Spleen (tissue), 11 donors: ENCODE data around the gene OR5C1. TPM values are rescaled to one million over a fixed set of nuclear protein-coding genes. Genes with fewer than 3 reads are reported as not detected.
"Not testable (repeated sequence)": the region's sequence is repeated elsewhere in the genome, so short reads cannot be mapped to it uniquely, and the experiment has no call there.

Experiments
- DNase-seq: peaks from one replicate; pipeline ENCODE4 v3.0.0-alpha.2; 2020
- H3K27ac ChIP-seq, 8 donors: fragments of 200-600 bp; sonication (generic) in 7 of 8; 1 replicate in 4 of 8; 2 replicates in 4 of 8; pipeline versions ENCODE4 v1.5.0 to v1.8.0; 2016 to 2021; ENCODE audit warnings: inconsistent platforms in 4 of 8, mild to moderate bottlenecking in 4 of 8, moderate library complexity in 1 of 8
- H3K27me3 ChIP-seq, 7 donors: fragments of 200-600 bp; sonication (generic) in 6 of 7; replicated peaks in 1 of 7; 1 replicate in 4 of 7; 2 replicates in 3 of 7; pipeline versions ENCODE4 v1.5.0 to v1.8.0; 2016 to 2021; ENCODE audit warnings: inconsistent platforms in 3 of 7, mild to moderate bottlenecking in 1 of 7
- H3K36me3 ChIP-seq, 6 donors: fragments of 200-600 bp; sonication (generic) in 5 of 6; 1 replicate in 4 of 6; 2 replicates in 2 of 6; pipeline versions ENCODE4 v1.5.0 to v1.8.0; 2016 to 2021; ENCODE audit warnings: inconsistent platforms in 2 of 6
- H3K4me1 ChIP-seq, 6 donors: fragments of 200-600 bp; sonication (generic) in 5 of 6; 1 replicate in 3 of 6; 2 replicates in 3 of 6; pipeline versions ENCODE4 v1.5.0 to v1.8.0; 2016 to 2021; ENCODE audit warnings: inconsistent platforms in 3 of 6
- H3K4me3 ChIP-seq, 8 donors: fragments of 200-600 bp; sonication (generic) in 7 of 8; 1 replicate in 4 of 8; 2 replicates in 4 of 8; pipeline versions ENCODE4 v1.5.0 to v1.8.0; 2016 to 2021; ENCODE audit warnings: inconsistent platforms in 4 of 8, mild to moderate bottlenecking in 4 of 8, moderate library complexity in 2 of 8
- H3K9me3 ChIP-seq, 8 donors: fragments of 200-600 bp; sonication (generic) in 7 of 8; 1 replicate in 4 of 8; 2 replicates in 4 of 8; pipeline versions ENCODE4 v1.5.0 to v1.8.0; 2016 to 2021; ENCODE audit warnings: inconsistent platforms in 4 of 8
- CTCF ChIP-seq, 11 experiments: fragments of 200-600 bp in 7 of 11; fragments of 450-650 bp in 4 of 11; sonication (generic) in 4 of 11; IDR thresholded peaks in 8 of 11; conservative IDR thresholded peaks in 3 of 11; 1 replicate in 7 of 11; 2 replicates in 4 of 11; pipeline versions ENCODE4 v1.4.0 to v1.8.0; 2016 to 2021; ENCODE audit warnings: antibody characterized with exemption in 11 of 11, inconsistent platforms in 4 of 11, mild to moderate bottlenecking in 1 of 11
- POLR2A ChIP-seq, 3 donors: fragments of 450-650 bp; IDR thresholded peaks; one replicate each; pipeline ENCODE4 v1.5.1; 2017; ENCODE audit warnings: antibody characterized with exemption in 3 of 3, mild to moderate bottlenecking in 1 of 3
- POLR2AphosphoS5 ChIP-seq, 3 donors: sonication (generic); formaldehyde crosslinking; IDR thresholded peaks; one replicate each; pipeline ENCODE4 v1.5.1; 2017; ENCODE audit warnings: antibody characterized with exemption in 3 of 3
- WGBS, 5 donors: extraction: QIAGEN DNeasy Blood & Tissue Kit in 3 of 5; methylation state at CpG; one replicate each; pipeline versions ENCODE4 v1.1.5 to v1.1.7; 2013 to 2018; 5-methylcytosine and 5-hydroxymethylcytosine counted together
- intact Hi-C: fragments of 100-400 bp; cut with DNase I; formaldehyde crosslinking; loops from one replicate; pipeline ENCODE4 v1.15.0; 2023; ENCODE audit warnings: low total_unique reads
- polyA plus RNA-seq, 3 donors: library from polyadenylated mRNA; stranded (reverse); fragments of 200-250 nt; gene quantifications; one replicate each; pipeline ENCODE4 v1.2.1, GENCODE V29; 2013
- total RNA-seq, 7 donors: library from RNA; depleted of rRNA in 3 of 7; stranded (reverse); fragments of >200 nt in 3 of 7; fragmentation: NEBNext Ultra II Directional in 4 of 7; extraction: Animal tissue kit (Norgen Biotek cat#: 25700) in 4 of 7; gene quantifications; one replicate each; pipeline versions ENCODE4 v1.1.0 to v1.2.1, GENCODE V29; 2016 to 2021
- donor health status: healthy with polysubstance abuse.
- donor health status: DM: no; HTN: no; CAD: no; lungs with moderate emphysema.
- donor health status: DM: no; HTN: no; CAD: no.
- donor health status: Bipolar disorder and iron deficiency.
- donor health status: healthy.
- donor health status: DM: no; HTN: no; CAD: no.
- donor health status: DM: yes; HTN: yes; CAD: no.

The OR5C1 gene
- total and polyA plus RNA-seq, 10 donors = not detected

GRCh38 chr9:122821278-122821943 lies 32.7 kb downstream of the OR5C1 start:
- H3K4me3 ChIP-seq = no peak overlapping the region
- intact Hi-C loops = loop anchor here (10.0 kb wide), 1 partner anchor 727 kb away; the partner anchor contains the start of gene TTLL11
- H3K27ac ChIP-seq = peak overlapping the region in 6 of 8 donors; percentile 0 to 76 (median 48)
- 11 to 27% (median 21%) methylated on average over 7 of the region's 7 CpGs for WGBS, 5 donors
- DNase-seq = no peak
- no peaks in the 10 kb centered on the region for H3K27me3 ChIP-seq
- no peaks in the 10 kb centered on the region for H3K9me3 ChIP-seq
- H3K4me1 ChIP-seq = peaks cover 25 to 72% (median 55%) of the 10 kb centered on the region in 6 donors
- TF ChIP-seq POLR2A (IDR thresholded peaks at IDR 0.05) (no peak), POLR2AphosphoS5 (IDR thresholded peaks at IDR 0.05) (peak in 1 of 3 donors; percentile 74)
- peaks cover 0 to 97% (median 54%) of the 10 kb centered on the region in 6 donors for H3K36me3 ChIP-seq

GRCh38 chr9:122822056-122822455 lies 33.3 kb downstream of the OR5C1 start:
- H3K4me3 ChIP-seq = no peak overlapping the region
- DNase-seq = no peak
- H3K27me3 ChIP-seq = no peaks in the 10 kb centered on the region
- peak overlapping the region in 5 of 8 donors; percentile 40 to 76 (median 48) for H3K27ac ChIP-seq
- H3K4me1 ChIP-seq = peaks cover 27 to 72% (median 56%) of the 10 kb centered on the region in 6 donors
- WGBS, 5 donors = 86 to 94% (median 88%) methylated on average over 6 of the region's 6 CpGs
- no peaks in the 10 kb centered on the region for H3K9me3 ChIP-seq
- intact Hi-C loops = loop anchor here (10.0 kb wide), 1 partner anchor 727 kb away; the partner anchor contains the start of gene TTLL11
- no peak for TF ChIP-seq POLR2A (IDR thresholded peaks at IDR 0.05)
- TF ChIP-seq POLR2AphosphoS5 (IDR thresholded peaks at IDR 0.05) = no peak
- no peak for TF ChIP-seq CTCF (IDR thresholded peaks at IDR 0.05 in 8 of 11, conservative IDR thresholded peaks at IDR 0.05 in 3 of 11)
- H3K36me3 ChIP-seq = peaks cover 0 to 92% (median 53%) of the 10 kb centered on the region in 6 donors

- no peak for TF ChIP-seq POLR2AphosphoS5 (IDR thresholded peaks at IDR 0.05)
- TF ChIP-seq POLR2A (IDR thresholded peaks at IDR 0.05) = no peak
- no peak for TF ChIP-seq CTCF (IDR thresholded peaks at IDR 0.05 in 8 of 11, conservative IDR thresholded peaks at IDR 0.05 in 3 of 11)
- DNase-seq = no peak
- H3K9me3 ChIP-seq = no peaks in the 10 kb centered on the region
- 95 to 100% (median 98%) methylated on average over 4 of the region's 4 CpGs for WGBS, 5 donors
- no peak overlapping the region for H3K4me3 ChIP-seq
- H3K4me1 ChIP-seq = peaks cover 33 to 81% (median 64%) of the 10 kb centered on the region in 6 donors
- no peaks in the 10 kb centered on the region for H3K27me3 ChIP-seq
- H3K27ac ChIP-seq = no peak overlapping the region
- intact Hi-C loops = loop anchor here (10.0 kb wide), 1 partner anchor 728 kb away; the partner anchor contains the start of gene TTLL11
- peaks cover 0 to 83% (median 46%) of the 10 kb centered on the region in 6 donors for H3K36me3 ChIP-seq
Observed at GRCh38 chr9:122822938-122823337, 34.2 kb downstream of the OR5C1 start.

GRCh38 chr9:122827761-122828093 lies 39.0 kb downstream of the OR5C1 start:
- Histone ChIP-seq H3K4me3 (peak overlapping the region; percentile 72 to 97 (median 92)), H3K27me3 (no peaks in the 10 kb centered on the region), H3K9me3 (no peaks in the 10 kb centered on the region), H3K27ac (peak overlapping the region; percentile 94 to 98 (median 96)), H3K36me3 (peaks cover 0 to 38% (median 17%) of the 10 kb centered on the region in 6 donors), H3K4me1 (peaks cover 22 to 50% (median 43%) of the 10 kb centered on the region in 6 donors)
- TF ChIP-seq POLR2A (IDR thresholded peaks at IDR 0.05) (no peak), POLR2AphosphoS5 (IDR thresholded peaks at IDR 0.05) (no peak), CTCF (IDR thresholded peaks at IDR 0.05 in 8 of 11, conservative IDR thresholded peaks at IDR 0.05 in 3 of 11) (no peak)
- WGBS, 5 donors = 1 to 3% (median 3%) methylated on average over 8 of the region's 8 CpGs
- intact Hi-C loops = loop anchor here (10.0 kb wide), 1 partner anchor 733 kb away; the partner anchor contains the start of gene TTLL11
- DNase-seq = no peak

- Histone ChIP-seq H3K36me3 (peaks cover 0 to 26% (median 9%) of the 10 kb centered on the region in 6 donors), H3K4me3 (peak overlapping the region; percentile 72 to 97 (median 92)), H3K4me1 (peaks cover 22 to 47% (median 41%) of the 10 kb centered on the region in 6 donors), H3K27ac (peak overlapping the region; percentile 94 to 98 (median 96))
- not testable (repeated sequence) for H3K27me3 ChIP-seq, DNase-seq, H3K9me3 ChIP-seq
- intact Hi-C loops = loop anchor here (10.0 kb wide), 1 partner anchor 734 kb away; the partner anchor contains the start of gene TTLL11
- 70 to 71% (median 71%) methylated on average over 18 of the region's 18 CpGs for WGBS, 5 donors
Observed at GRCh38 chr9:122828965-122829284, 40.2 kb downstream of the OR5C1 start.
